Caki2 (cell line): ENCODE measurements around the gene PNMA8C. TPM values are rescaled to one million over a fixed set of nuclear protein-coding genes. Genes with fewer than 3 reads are reported as not detected.
"Not testable (repeated sequence)": the region's sequence is repeated elsewhere in the genome, so short reads cannot be mapped to it uniquely, and the experiment has no call there.

Source experiments
- DNase-seq: peaks from one replicate; pipeline ENCODE4 v3.0.0-alpha.2; 2015; ENCODE audit warnings: low read depth
- in situ Hi-C: cut with HindIII; loops from 2 replicates; pipeline ENCODE4 v1.10.0; 2016; ENCODE audit warnings: low sequenced_read_pairs, low pct_unique_long_range_greater_than_20kb, mixed read lengths
- total RNA-seq: library from RNA; depleted of rRNA; stranded (reverse); fragments of >200 nt; shearing (Covaris generic); gene quantifications from 2 replicates; pipeline ENCODE4 v1.2.3, GENCODE V29; 2014; ENCODE audit warnings: low replicate concordance; rRNA removed

Gene PNMA8C
- total RNA-seq, 1 experiment from 2014 or later: 0.07 TPM

DNA sequence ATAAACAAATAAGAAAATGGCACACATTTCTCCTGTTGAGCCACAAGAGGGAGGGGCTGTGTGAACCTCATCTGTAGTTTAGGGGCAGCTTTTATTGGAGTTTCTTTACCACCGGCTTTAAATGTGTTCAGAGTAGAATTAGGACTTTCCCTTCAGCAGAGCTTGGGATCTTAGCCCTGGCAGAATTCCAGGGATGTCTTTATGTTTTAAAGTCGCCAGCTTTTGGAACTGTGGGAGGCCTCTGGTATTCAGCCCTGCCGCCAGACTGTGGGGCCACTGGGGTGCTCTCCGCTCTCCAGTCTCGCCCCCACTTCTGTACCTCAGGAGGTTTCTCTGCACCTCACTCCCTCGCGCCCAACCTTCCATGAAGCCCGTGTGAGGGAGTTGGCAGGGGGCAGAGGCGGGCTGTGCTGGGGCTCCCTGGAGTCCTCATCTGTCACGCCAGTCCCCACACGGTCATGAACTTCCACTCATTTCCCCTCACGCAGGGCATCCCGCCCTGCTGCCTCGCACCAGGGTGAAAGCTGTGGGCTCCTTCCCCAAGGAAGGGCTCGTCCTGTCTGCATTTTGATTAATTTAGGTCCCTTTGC is 46.9 kb downstream of the PNMA8C start:
- in situ Hi-C loops: no loop called here
- DNase-seq: no peak

- no peak for DNase-seq
- in situ Hi-C loops: no loop called here
These were observed 47.4 kb downstream of the PNMA8C start for GRCh38 chr19:46381346-46381745.

- in situ Hi-C loops: no loop called here
- no peak for DNase-seq
These were observed 48.0 kb downstream of the PNMA8C start for GRCh38 chr19:46380690-46381089.

GRCh38 chr19:46378268-46378667 is 50.5 kb downstream of the PNMA8C start:
- no peak for DNase-seq
- in situ Hi-C loops: no loop called here

DNA sequence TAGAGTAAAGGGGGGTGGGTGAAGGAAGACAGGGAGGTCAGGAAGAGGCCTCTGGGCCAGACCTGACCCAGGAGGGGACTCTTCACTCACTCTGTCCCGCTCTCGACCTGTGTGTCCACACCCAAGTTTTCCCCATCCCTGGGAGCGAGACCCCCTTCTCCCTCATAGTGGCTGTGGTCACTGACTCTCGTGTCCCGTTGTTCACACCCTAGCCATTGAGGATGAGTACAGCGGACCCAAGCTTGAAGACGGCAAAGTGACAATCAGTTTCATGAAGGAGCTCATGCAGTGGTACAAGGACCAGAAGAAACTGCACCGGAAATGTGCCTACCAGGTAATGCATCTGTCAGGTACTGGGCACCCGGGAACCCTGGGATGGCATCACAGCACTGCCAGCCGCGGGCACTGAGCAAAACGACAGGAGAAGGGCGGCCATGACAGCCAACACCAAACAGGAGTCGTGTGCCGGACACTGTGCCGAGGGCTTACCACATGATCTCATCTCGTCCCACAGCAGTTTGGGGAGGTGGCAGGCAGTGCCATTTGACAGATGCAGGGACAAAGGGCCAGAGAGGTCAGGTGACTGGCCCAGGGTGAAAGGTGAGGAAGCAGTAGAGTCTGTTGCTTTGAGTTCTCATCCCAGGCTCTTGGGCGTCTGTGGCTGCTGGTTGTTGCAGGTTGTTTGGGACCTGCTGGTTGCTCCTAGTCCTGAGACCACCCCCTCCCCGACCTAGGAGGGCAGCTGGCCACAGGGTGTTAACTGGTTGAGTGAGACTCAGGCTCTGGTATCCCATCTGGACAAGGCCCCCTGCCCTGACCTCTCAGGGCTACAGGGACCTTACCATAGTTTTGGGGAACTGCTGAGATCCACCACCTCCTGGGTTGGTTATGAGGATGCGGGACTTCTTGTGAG is 52.2 kb downstream of the PNMA8C start:
- in situ Hi-C loops: no loop called here
- no peak for DNase-seq

GRCh38 chr19:46375476-46376067 is 53.2 kb downstream of the PNMA8C start:
- in situ Hi-C loops, DNase-seq: not testable (repeated sequence)

Other genes with a start within 250 kb of the PNMA8C start
- gene IGFL1, start 199.2 kb downstream of the PNMA8C start, total RNA-seq: not detected in 2 replicates
- not detected in 2 replicates for gene HIF3A, start 131.9 kb downstream of the PNMA8C start, total RNA-seq
- gene PPP5C, start 81.8 kb downstream of the PNMA8C start, total RNA-seq: 99.2 and 143 TPM in 2 replicates
- 0.12 and 0.51 TPM in 2 replicates for gene CCDC8, start 15.4 kb downstream of the PNMA8C start, total RNA-seq
- 14.0 and 16.4 TPM in 2 replicates for gene PNMA8A, start 42.6 kb upstream of the PNMA8C start, total RNA-seq
- gene PNMA8B, start 66.9 kb upstream of the PNMA8C start, total RNA-seq: not detected in 2 replicates
- gene CALM3, start 172.4 kb upstream of the PNMA8C start, total RNA-seq: 126 and 145 TPM in 2 replicates
- gene PTGIR, start 196.2 kb upstream of the PNMA8C start, total RNA-seq: not detected in 2 replicates
- gene GNG8, start 207.3 kb upstream of the PNMA8C start, total RNA-seq: not detected in 2 replicates
- gene DACT3, start 232.2 kb upstream of the PNMA8C start, total RNA-seq: 0.03 and 1.6 TPM in 2 replicates